Transverse colon (tissue), 4 donors: ENCODE results near the gene MSI2. TPM values are rescaled to one million over a fixed set of nuclear protein-coding genes. Genes with fewer than 3 reads are reported as not detected.

Source experiments
- DNase-seq: peaks from one replicate; pipeline ENCODE4 v3.0.0-alpha.2; 2019
- H3K27ac ChIP-seq, 4 donors: fragments of 200-600 bp; sonication (generic); 2 replicates each; pipeline ENCODE4 v1.5.1; 2016 to 2018; ENCODE audit warnings: inconsistent platforms in 4 of 4
- H3K27me3 ChIP-seq: fragments of 200-600 bp; sonication (generic); 2 replicates; pipeline ENCODE4 v1.5.1; 2017; ENCODE audit warnings: inconsistent platforms
- H3K36me3 ChIP-seq, 4 donors: fragments of 200-600 bp; sonication (generic); 2 replicates each; pipeline ENCODE4 v1.5.1; 2017 to 2019; ENCODE audit warnings: inconsistent platforms in 4 of 4
- H3K4me1 ChIP-seq, 4 donors: fragments of 200-600 bp; sonication (generic); 2 replicates each; pipeline ENCODE4 v1.5.1; 2017 to 2020; ENCODE audit warnings: inconsistent platforms in 4 of 4
- H3K4me3 ChIP-seq, 4 donors: fragments of 200-600 bp; sonication (generic); 1 replicate in 1 of 4; 2 replicates in 3 of 4; pipeline versions ENCODE4 v1.5.1 to v1.6.1; 2017 to 2019; ENCODE audit warnings: inconsistent platforms in 4 of 4
- H3K9me3 ChIP-seq, 2 donors: fragments of 200-600 bp; sonication (generic); 2 replicates each; pipeline ENCODE4 v1.5.1; 2017 to 2019; ENCODE audit warnings: inconsistent platforms in 2 of 2
- CTCF ChIP-seq, 5 experiments: fragments of 200-600 bp in 3 of 5; fragments of 450-650 bp in 2 of 5; sonication (generic) in 3 of 5; IDR thresholded peaks; 1 replicate in 2 of 5; 2 replicates in 3 of 5; pipeline ENCODE4 v1.5.1; 2016 to 2017; ENCODE audit warnings: antibody characterized with exemption in 5 of 5, inconsistent platforms in 3 of 5, mild to moderate bottlenecking in 2 of 5, moderate library complexity in 1 of 5
- EP300 ChIP-seq: sonication (generic); formaldehyde crosslinking; IDR thresholded peaks from one replicate; pipeline ENCODE4 v1.6.1; 2017; ENCODE audit warnings: antibody characterized with exemption, low read depth
- POLR2A ChIP-seq: fragments of 450-650 bp; IDR thresholded peaks from one replicate; pipeline ENCODE4 v1.6.1; 2016; ENCODE audit warnings: antibody characterized with exemption, mild to moderate bottlenecking, moderate library complexity
- POLR2AphosphoS5 ChIP-seq, 3 donors: sonication (generic); formaldehyde crosslinking; IDR thresholded peaks; one replicate each; pipeline ENCODE4 v1.6.1; 2016; ENCODE audit warnings: antibody characterized with exemption in 3 of 3
- WGBS, 2 donors: methylation state at CpG; one replicate each; pipeline ENCODE4 v1.1.5; 2018; ENCODE audit warnings: low coverage in 1 of 2; 5-methylcytosine and 5-hydroxymethylcytosine counted together
- in situ Hi-C, 4 donors: fragments of 200-750 bp; cut with MboI; loops; one replicate each; pipeline versions ENCODE4 v1.15.0 to v1.15.1; 2017; ENCODE audit warnings: low sequenced_read_pairs in 3 of 4, low pct_ligation_motif_present in 1 of 4, low pct_unique_long_range_greater_than_20kb in 1 of 4
- intact Hi-C: fragments of 100-400 bp; cut with DNase I; formaldehyde crosslinking; loops from one replicate; pipeline ENCODE4 v1.15.1; 2023; ENCODE audit warnings: low total_unique reads
- total RNA-seq, 4 donors: library from RNA; depleted of rRNA; stranded (reverse); fragments of >200 nt; gene quantifications; one replicate each; pipeline ENCODE4 v1.1.0, GENCODE V29; 2016

Gene MSI2
- total RNA-seq, 4 donors from 2014 or later: 20.6 to 36.0 (median 29.3) TPM

GRCh38 chr17:57622306-57622682, 366.0 kb downstream of the MSI2 start:
- in situ Hi-C loops: no loop called here
- Histone ChIP-seq H3K27me3 (no peaks in the 10 kb centered on the region), H3K27ac (no peak overlapping the region), H3K36me3 (no peaks in the 10 kb centered on the region), H3K9me3 (no peaks in the 10 kb centered on the region), H3K4me1 (no peaks in the 10 kb centered on the region), H3K4me3 (no peak overlapping the region)
- no peak for DNase-seq
- TF ChIP-seq CTCF (IDR thresholded peaks at IDR 0.05): no peak
- TF ChIP-seq POLR2A: no peak
- no peak for TF ChIP-seq POLR2AphosphoS5 (IDR thresholded peaks at IDR 0.05)
- no peak for TF ChIP-seq EP300
- WGBS, 2 donors: 72 to 87% methylated on average over 7 to 8 of the region's 8 CpGs
- intact Hi-C loops: no loop called here

- peak overlapping the region in 1 of 4 donors; percentile 20 for H3K27ac ChIP-seq
- no peak for TF ChIP-seq POLR2A
- no peak for TF ChIP-seq EP300
- TF ChIP-seq POLR2AphosphoS5 (IDR thresholded peaks at IDR 0.05): no peak
- no peak for TF ChIP-seq CTCF (IDR thresholded peaks at IDR 0.05)
- no peaks in the 10 kb centered on the region for H3K27me3 ChIP-seq
- no peaks in the 10 kb centered on the region for H3K36me3 ChIP-seq
- no peak overlapping the region for H3K4me3 ChIP-seq
- in situ Hi-C loops: no loop called here
- 61 to 67% methylated on average over 4 to 16 of the region's 16 CpGs for WGBS, 2 donors
- DNase-seq: no peak
- H3K9me3 ChIP-seq: no peaks in the 10 kb centered on the region
- intact Hi-C loops: no loop called here
- no peaks in the 10 kb centered on the region for H3K4me1 ChIP-seq
Observed at GRCh38 chr17:57622683-57623433, 366.5 kb downstream of the MSI2 start.

GRCh38 chr17:57623620-57624019, 367.3 kb downstream of the MSI2 start:
- no peaks in the 10 kb centered on the region for H3K4me1 ChIP-seq
- no peaks in the 10 kb centered on the region for H3K9me3 ChIP-seq
- no peaks in the 10 kb centered on the region for H3K27me3 ChIP-seq
- TF ChIP-seq POLR2AphosphoS5 (IDR thresholded peaks at IDR 0.05): no peak
- no peak for TF ChIP-seq POLR2A
- no peak for TF ChIP-seq EP300
- TF ChIP-seq CTCF (IDR thresholded peaks at IDR 0.05): no peak
- H3K36me3 ChIP-seq: no peaks in the 10 kb centered on the region
- in situ Hi-C loops: no loop called here
- no peak for DNase-seq
- 80 to 100% methylated on average over 5 to 11 of the region's 11 CpGs for WGBS, 2 donors
- no peak overlapping the region for H3K27ac ChIP-seq
- H3K4me3 ChIP-seq: no peak overlapping the region
- intact Hi-C loops: no loop called here

- TF ChIP-seq POLR2AphosphoS5 (IDR thresholded peaks at IDR 0.05): no peak
- TF ChIP-seq CTCF (IDR thresholded peaks at IDR 0.05): no peak
- no peak for TF ChIP-seq EP300
- no peak for TF ChIP-seq POLR2A
- H3K9me3 ChIP-seq: no peaks in the 10 kb centered on the region
- WGBS, 2 donors: 87 to 89% methylated on average over 4 to 8 of the region's 8 CpGs
- no peaks in the 10 kb centered on the region for H3K27me3 ChIP-seq
- intact Hi-C loops (no loop called here), in situ Hi-C loops (no loop called here)
- no peak overlapping the region for H3K4me3 ChIP-seq
- no peaks in the 10 kb centered on the region for H3K4me1 ChIP-seq
- no peak for DNase-seq
- H3K27ac ChIP-seq: no peak overlapping the region
- H3K36me3 ChIP-seq: no peaks in the 10 kb centered on the region
Observed at GRCh38 chr17:57624386-57624785, 368.1 kb downstream of the MSI2 start.
